Measurements from ENCODE around the gene EDA. TPM values are rescaled to one million over a fixed set of nuclear protein-coding genes. Genes with fewer than 3 reads are reported as not detected.

The EDA gene
- polyA plus RNA-seq, 3 donors: 5.3 to 6.4 (median 5.5) TPM

GRCh38 chrX:70062076-70062475 is 446.2 kb downstream of the EDA start, which contains the start of gene OTUD6A:
TSS of gene OTUD6A (plus strand) at chrX:70062457. CDS start at chrX:70062525, 68 bp downstream.
- DNase-seq: no peak

GRCh38 chrX:70062961-70063550 is 447.1 kb downstream of the EDA start:
- no peak for DNase-seq

GRCh38 chrX:70066646-70067045 is 450.7 kb downstream of the EDA start:
- no peak for DNase-seq

GRCh38 chrX:70079297-70079696 is 463.4 kb downstream of the EDA start:
- no peak for DNase-seq

- no peak for DNase-seq
Observed at GRCh38 chrX:70079870-70080269, 464.0 kb downstream of the EDA start.

GRCh38 chrX:70082723-70083122 is 466.8 kb downstream of the EDA start:
- DNase-seq: no peak

- DNase-seq: no peak
Observed at GRCh38 chrX:70084592-70085240, 468.8 kb downstream of the EDA start.

- DNase-seq: no peak
Observed at GRCh38 chrX:70087857-70088630, 472.1 kb downstream of the EDA start.

- no peak for DNase-seq
Observed at GRCh38 chrX:70088751-70089150, 472.8 kb downstream of the EDA start.

Other genes with a start within 250 kb of the EDA start
- under 1 TPM; 0.35 to 0.84 (median 0.55) TPM for gene NALF2, start 111.8 kb upstream of the EDA start, polyA plus RNA-seq (ENCODE audit: insufficient read length in 3 of 3)

Measured in renal pelvis (tissue), 4 donors.